ENCODE measurements around the gene GSTA3.
"Not testable (repeated sequence)": the region's sequence is repeated elsewhere in the genome, so short reads cannot be mapped to it uniquely, and the experiment has no call there.

The GSTA3 gene

DNA sequence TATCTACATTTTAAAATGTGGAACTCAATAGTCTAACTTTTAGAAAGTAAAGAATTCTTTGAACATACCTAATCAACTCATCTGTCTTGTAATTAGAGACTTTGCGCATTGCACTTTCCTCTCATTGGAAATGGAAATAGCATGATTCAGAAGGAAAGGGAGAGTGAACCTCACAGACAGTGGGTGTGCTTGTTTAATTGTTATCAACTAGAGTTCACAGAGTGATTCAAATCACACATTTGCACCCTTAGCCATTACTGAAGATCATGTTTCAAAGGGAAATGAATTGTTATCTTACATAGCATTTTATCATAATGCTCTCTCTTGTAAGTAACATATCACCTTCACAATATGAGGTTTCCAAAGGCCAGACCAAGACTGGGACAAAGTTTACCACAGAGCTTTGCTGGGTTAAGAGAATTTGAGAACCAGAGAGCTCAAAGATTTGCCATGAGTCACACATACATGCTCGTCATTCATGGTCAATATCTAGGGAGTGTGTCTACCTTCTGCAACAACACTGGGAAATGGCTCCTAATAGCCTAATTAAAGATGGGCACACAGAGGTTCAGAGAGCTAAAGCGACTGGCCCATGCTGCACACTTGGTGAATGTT, 21.5 kb downstream of the GSTA3 start:
- TF ChIP-seq SPI1 (IDR thresholded peaks at IDR 0.05; ENCODE audit: low read depth, low read length) (no peak), POLR2AphosphoS5 (IDR thresholded peaks at IDR 0.05; ENCODE audit: low read depth, low read length) (no peak), TAF1 (IDR thresholded peaks at IDR 0.05; ENCODE audit: low read depth, low read length) (no peak), POLR2A (IDR thresholded peaks at IDR 0.05; ENCODE audit: low read depth, low read length) (no peak), PAX5 (IDR thresholded peaks at IDR 0.05; ENCODE audit: insufficient read depth, low read length, severe bottlenecking) (no peak), POU2F2 (IDR thresholded peaks at IDR 0.05; ENCODE audit: low read depth, low read length) (no peak)
- FAIRE-seq (no peak), DNase-seq (ENCODE audit: insufficient read length, low spot score) (no peak)

DNA sequence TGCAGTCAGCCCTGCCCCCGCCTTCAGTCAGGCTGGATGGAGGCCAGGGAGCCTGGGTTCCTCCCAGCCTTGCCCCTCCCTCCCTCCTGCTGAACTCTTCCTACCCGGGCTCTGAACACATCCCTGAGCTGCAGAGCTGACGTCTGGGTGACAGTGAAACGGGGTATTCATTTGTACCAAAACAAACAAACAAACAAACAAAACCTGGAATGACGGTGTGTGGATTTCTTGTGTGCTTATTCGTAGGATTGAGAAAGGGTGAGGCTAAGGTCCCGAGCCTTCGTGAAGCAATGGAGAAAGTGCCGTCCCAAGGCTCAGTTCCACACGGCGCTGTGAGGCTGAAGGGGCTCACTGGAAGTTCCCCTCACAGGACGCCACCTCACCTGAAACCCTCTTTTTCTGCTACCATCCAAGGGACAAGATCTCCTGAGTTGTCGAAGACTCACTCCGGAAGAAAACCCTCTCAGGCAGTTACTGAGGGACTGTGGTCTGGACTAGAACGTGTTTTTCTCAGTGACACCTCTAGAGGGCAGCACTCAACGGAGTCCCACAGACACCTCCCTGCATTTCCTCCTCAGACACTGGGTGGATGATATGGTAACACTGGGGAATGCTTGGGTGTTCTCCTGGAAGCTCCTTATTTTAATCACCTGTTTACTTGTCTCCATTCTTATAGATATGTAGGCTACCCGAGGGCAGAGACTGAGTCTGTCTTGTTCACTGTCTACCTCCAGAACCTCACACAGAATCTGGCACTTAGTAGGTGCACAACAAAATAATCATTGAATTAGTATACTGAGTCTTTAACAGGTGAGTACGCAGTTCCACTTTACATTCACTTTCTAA, 27.3 kb downstream of the GSTA3 start:
- TF ChIP-seq SPI1 (IDR thresholded peaks at IDR 0.05; ENCODE audit: low read depth, low read length), result no peak
- TF ChIP-seq PAX5 (IDR thresholded peaks at IDR 0.05; ENCODE audit: insufficient read depth, low read length, severe bottlenecking), result no peak
- TF ChIP-seq POU2F2 (IDR thresholded peaks at IDR 0.05; ENCODE audit: low read depth, low read length), result no peak
- TF ChIP-seq TAF1 (IDR thresholded peaks at IDR 0.05; ENCODE audit: low read depth, low read length), result no peak
- TF ChIP-seq POLR2A (IDR thresholded peaks at IDR 0.05; ENCODE audit: low read depth, low read length), result no peak
- no peak for TF ChIP-seq POLR2AphosphoS5 (IDR thresholded peaks at IDR 0.05; ENCODE audit: low read depth, low read length)
- FAIRE-seq (peak; percentile 93), DNase-seq (ENCODE audit: insufficient read length, low spot score) (peak; percentile 54)

DNA sequence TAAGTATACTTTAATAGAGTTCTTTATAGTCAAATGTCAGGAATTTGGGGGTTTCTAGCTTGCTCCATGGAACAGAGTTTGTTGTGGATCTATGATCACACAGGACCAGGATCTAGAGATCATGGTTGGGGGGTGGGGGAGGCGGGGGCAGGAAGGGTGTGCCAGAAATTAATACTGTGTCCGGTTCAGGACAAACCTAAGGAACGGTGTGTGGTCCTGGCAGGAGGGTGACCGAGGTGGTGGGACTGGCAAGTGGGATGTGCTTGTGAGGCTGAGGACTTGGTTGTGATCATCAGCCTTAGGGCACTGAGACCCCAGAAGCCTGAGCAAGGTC, 27.9 kb downstream of the GSTA3 start:
- DNase-seq (ENCODE audit: insufficient read length, low spot score), result no peak
- TF ChIP-seq POU2F2 (IDR thresholded peaks at IDR 0.05; ENCODE audit: low read depth, low read length) (no peak), PAX5 (IDR thresholded peaks at IDR 0.05; ENCODE audit: insufficient read depth, low read length, severe bottlenecking) (no peak), POLR2A (IDR thresholded peaks at IDR 0.05; ENCODE audit: low read depth, low read length) (no peak), SPI1 (IDR thresholded peaks at IDR 0.05; ENCODE audit: low read depth, low read length) (no peak), TAF1 (IDR thresholded peaks at IDR 0.05; ENCODE audit: low read depth, low read length) (no peak), POLR2AphosphoS5 (IDR thresholded peaks at IDR 0.05; ENCODE audit: low read depth, low read length) (no peak)
- no peak for FAIRE-seq

DNA sequence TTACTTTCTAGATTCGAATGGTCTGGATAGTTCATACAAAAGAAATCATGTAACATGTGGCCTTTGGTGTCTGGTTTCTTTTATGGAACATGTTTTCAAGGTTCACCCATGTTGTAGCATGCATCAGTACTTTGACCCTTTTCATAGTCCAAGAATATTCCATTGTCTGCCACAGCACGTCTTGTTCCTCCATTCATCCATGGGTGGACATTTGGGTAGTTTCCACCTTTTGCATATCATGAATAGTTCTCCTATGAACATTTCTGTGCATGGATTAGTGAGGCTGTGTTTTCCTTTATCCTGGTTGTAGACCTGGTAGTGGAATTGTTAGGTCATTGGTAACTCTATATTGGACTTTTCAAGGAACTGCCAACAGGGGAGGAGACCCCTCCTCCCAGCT, 31.7 kb downstream of the GSTA3 start:
- DNase-seq (ENCODE audit: insufficient read length, low spot score) (no peak), FAIRE-seq (no peak)
- TF ChIP-seq TAF1 (IDR thresholded peaks at IDR 0.05; ENCODE audit: low read depth, low read length), result no peak
- no peak for TF ChIP-seq POLR2A (IDR thresholded peaks at IDR 0.05; ENCODE audit: low read depth, low read length)
- no peak for TF ChIP-seq PAX5 (IDR thresholded peaks at IDR 0.05; ENCODE audit: insufficient read depth, low read length, severe bottlenecking)
- TF ChIP-seq SPI1 (IDR thresholded peaks at IDR 0.05; ENCODE audit: low read depth, low read length), result no peak
- TF ChIP-seq POLR2AphosphoS5 (IDR thresholded peaks at IDR 0.05; ENCODE audit: low read depth, low read length), result no peak
- no peak for TF ChIP-seq POU2F2 (IDR thresholded peaks at IDR 0.05; ENCODE audit: low read depth, low read length)

- DNase-seq (ENCODE audit: insufficient read length, low spot score), result no peak
- FAIRE-seq, result no peak
- TF ChIP-seq POU2F2 (IDR thresholded peaks at IDR 0.05; ENCODE audit: low read depth, low read length) (no peak), PAX5 (IDR thresholded peaks at IDR 0.05; ENCODE audit: insufficient read depth, low read length, severe bottlenecking) (no peak), POLR2AphosphoS5 (IDR thresholded peaks at IDR 0.05; ENCODE audit: low read depth, low read length) (no peak), SPI1 (IDR thresholded peaks at IDR 0.05; ENCODE audit: low read depth, low read length) (no peak), TAF1 (IDR thresholded peaks at IDR 0.05; ENCODE audit: low read depth, low read length) (no peak)
These were observed 32.3 kb downstream of the GSTA3 start for GRCh38 chr6:52877168-52877567.

GRCh38 chr6:52876056-52876787, 33.3 kb downstream of the GSTA3 start:
- FAIRE-seq (no peak), DNase-seq (ENCODE audit: insufficient read length, low spot score) (no peak)
- no peak for TF ChIP-seq TAF1 (IDR thresholded peaks at IDR 0.05; ENCODE audit: low read depth, low read length)
- no peak for TF ChIP-seq SPI1 (IDR thresholded peaks at IDR 0.05; ENCODE audit: low read depth, low read length)
- no peak for TF ChIP-seq POLR2A (IDR thresholded peaks at IDR 0.05; ENCODE audit: low read depth, low read length)
- no peak for TF ChIP-seq POLR2AphosphoS5 (IDR thresholded peaks at IDR 0.05; ENCODE audit: low read depth, low read length)
- TF ChIP-seq PAX5 (IDR thresholded peaks at IDR 0.05; ENCODE audit: insufficient read depth, low read length, severe bottlenecking), result no peak
- no peak for TF ChIP-seq POU2F2 (IDR thresholded peaks at IDR 0.05; ENCODE audit: low read depth, low read length)

DNA sequence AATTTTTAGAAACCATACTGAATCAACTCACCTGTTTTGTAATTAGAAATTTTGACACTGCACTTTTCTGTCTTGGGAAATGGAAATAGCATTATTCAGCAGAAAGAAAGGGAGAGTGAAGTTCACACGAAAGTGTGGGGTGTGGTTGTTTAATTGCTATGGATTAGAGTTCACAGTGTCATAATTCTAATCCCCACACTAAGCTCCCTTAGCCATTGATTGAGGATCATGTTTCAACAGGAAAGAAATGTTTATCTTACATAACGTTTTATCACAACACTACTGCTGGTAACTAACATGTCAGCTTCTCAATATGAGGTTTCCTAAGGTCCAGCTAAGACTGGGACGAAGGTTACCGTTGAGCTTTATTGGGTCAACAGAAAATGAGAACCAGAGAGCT, 37.5 kb downstream of the GSTA3 start:
- DNase-seq (ENCODE audit: insufficient read length, low spot score) (no peak), FAIRE-seq (no peak)
- TF ChIP-seq POLR2A (IDR thresholded peaks at IDR 0.05; ENCODE audit: low read depth, low read length) (no peak), POLR2AphosphoS5 (IDR thresholded peaks at IDR 0.05; ENCODE audit: low read depth, low read length) (no peak), TAF1 (IDR thresholded peaks at IDR 0.05; ENCODE audit: low read depth, low read length) (no peak), SPI1 (IDR thresholded peaks at IDR 0.05; ENCODE audit: low read depth, low read length) (no peak), POU2F2 (IDR thresholded peaks at IDR 0.05; ENCODE audit: low read depth, low read length) (no peak), PAX5 (IDR thresholded peaks at IDR 0.05; ENCODE audit: insufficient read depth, low read length, severe bottlenecking) (no peak)

GRCh38 chr6:52871621-52872020, 37.9 kb downstream of the GSTA3 start:
- DNase-seq (ENCODE audit: insufficient read length, low spot score) (no peak), FAIRE-seq (no peak)
- TF ChIP-seq POU2F2 (IDR thresholded peaks at IDR 0.05; ENCODE audit: low read depth, low read length), result no peak
- TF ChIP-seq SPI1 (IDR thresholded peaks at IDR 0.05; ENCODE audit: low read depth, low read length), result no peak
- TF ChIP-seq POLR2A (IDR thresholded peaks at IDR 0.05; ENCODE audit: low read depth, low read length), result no peak
- TF ChIP-seq POLR2AphosphoS5 (IDR thresholded peaks at IDR 0.05; ENCODE audit: low read depth, low read length), result no peak
- TF ChIP-seq TAF1 (IDR thresholded peaks at IDR 0.05; ENCODE audit: low read depth, low read length), result no peak
- no peak for TF ChIP-seq PAX5 (IDR thresholded peaks at IDR 0.05; ENCODE audit: insufficient read depth, low read length, severe bottlenecking)

GRCh38 chr6:52870335-52871091, 39.0 kb downstream of the GSTA3 start:
- DNase-seq (ENCODE audit: insufficient read length, low spot score); FAIRE-seq: not testable (repeated sequence)

DNA sequence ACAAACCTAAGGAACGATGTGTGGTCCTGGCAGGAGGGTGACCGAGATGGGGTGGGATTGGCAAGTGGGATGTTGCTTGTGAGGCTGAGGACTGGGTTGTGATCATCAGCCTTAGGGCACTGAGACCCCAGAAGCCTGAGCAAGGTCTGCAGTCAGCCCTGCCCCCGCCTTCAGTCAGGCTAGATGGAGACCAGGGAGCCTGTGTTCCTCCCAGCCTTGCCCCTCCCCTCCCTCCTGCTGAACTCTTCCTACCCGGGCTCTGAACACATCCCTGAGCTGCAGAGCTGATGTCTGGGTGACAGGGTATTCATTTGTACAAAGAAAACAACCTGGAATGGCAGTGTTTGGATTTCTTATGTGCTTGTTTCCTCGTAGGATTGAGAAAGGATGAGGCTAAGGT, 40.6 kb downstream of the GSTA3 start:
- FAIRE-seq; DNase-seq (ENCODE audit: insufficient read length, low spot score): not testable (repeated sequence)

Measured in GM12891 (cell line).